Activated T-cell treated with anti-CD3 and anti-CD28 coated beads, Interleukin-2, amount 50 U/mL, for 4 hours (primary cell): Measurements from ENCODE around the gene COL23A1. TPM values are rescaled to one million over a fixed set of nuclear protein-coding genes. Genes with fewer than 3 reads are reported as not detected.

Experiments
- ATAC-seq, 2 donors: fragments of 200-7000 bp; cut with Tn5 transposase; one replicate each; pipeline ENCODE4 v1.10.0; 2021
- DNase-seq: peaks from one replicate; pipeline ENCODE4 v3.0.0-alpha.2; 2020
- H3K27me3 Mint-ChIP-seq: one replicate; pipeline ENCODE4 v1.8.0; 2021; ENCODE audit warnings: low read depth, mixed read lengths
- H3K36me3 Mint-ChIP-seq: one replicate; pipeline ENCODE4 v1.8.0; 2022; ENCODE audit warnings: mixed read lengths; ENCODE audit not compliant: insufficient read depth
- H3K4me1 Mint-ChIP-seq: one replicate; pipeline ENCODE4 v1.8.0; 2021; ENCODE audit warnings: low read depth, mixed read lengths
- H3K4me3 Mint-ChIP-seq: one replicate; pipeline ENCODE4 v1.8.0; 2021; ENCODE audit warnings: mild to moderate bottlenecking, moderate library complexity, mixed read lengths
- H3K9me3 Mint-ChIP-seq: one replicate; pipeline ENCODE4 v1.8.0; 2021; ENCODE audit warnings: mixed read lengths
- total RNA-seq, 3 donors: library from RNA; stranded (reverse); gene quantifications; one replicate each; pipeline ENCODE4 v1.2.1, GENCODE V29; 2021

Gene COL23A1
- total RNA-seq, 3 donors from 2014 or later, result not detected

DNA sequence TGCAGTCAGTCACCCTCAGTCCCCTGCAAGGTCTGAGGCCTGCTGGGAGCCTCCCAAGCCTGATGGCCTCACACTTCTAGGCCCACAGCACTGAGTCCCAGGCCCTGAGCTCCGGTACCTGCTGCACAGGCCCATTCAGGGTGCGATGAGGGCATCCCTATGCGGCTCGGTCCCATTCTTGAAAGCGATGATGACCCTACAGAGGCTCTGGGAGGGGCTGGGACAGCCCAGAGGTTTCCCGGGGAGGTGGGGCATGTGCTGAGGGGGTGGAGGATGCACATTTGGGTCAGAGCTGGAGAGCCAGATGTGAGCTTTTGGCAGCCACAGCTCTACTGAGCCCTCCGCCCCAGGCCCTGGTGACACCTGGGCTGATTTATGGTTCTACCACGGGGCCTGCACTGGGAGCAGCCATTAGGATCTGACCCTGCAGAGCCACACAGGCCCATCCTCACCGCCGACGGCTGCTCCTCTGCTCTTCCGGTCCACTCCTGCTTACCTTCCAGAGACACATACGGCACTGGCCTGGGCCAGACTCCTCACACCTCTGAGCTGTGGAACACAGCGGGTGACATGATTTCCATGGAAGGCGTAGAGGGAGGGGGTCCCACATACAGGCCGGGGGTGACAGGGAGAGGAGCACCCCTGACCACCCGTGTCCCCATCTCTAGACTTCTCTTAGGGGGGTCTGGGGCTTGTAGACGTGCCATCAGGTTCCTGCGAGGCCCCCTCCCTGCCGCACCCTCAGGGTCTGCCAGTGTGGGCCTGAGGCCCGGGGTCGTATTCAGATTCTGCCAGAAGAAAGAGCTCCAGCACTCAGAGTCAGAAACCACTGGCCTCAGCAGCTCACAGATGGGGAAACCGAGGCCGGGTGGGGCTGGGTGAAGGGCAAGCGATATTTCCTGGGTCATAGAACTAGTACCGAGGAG is 53.4 kb downstream of the COL23A1 start:
- no peak overlapping the region for H3K4me3 Mint-ChIP-seq
- DNase-seq (no peak), ATAC-seq (no peak)
- no peaks in the 10 kb centered on the region for H3K36me3 Mint-ChIP-seq
- no peaks in the 10 kb centered on the region for H3K9me3 Mint-ChIP-seq
- no peaks in the 10 kb centered on the region for H3K4me1 Mint-ChIP-seq
- H3K27me3 Mint-ChIP-seq, result peaks cover 3% of the 10 kb centered on the region

- Mint-ChIP-seq H3K9me3 (no peaks in the 10 kb centered on the region), H3K36me3 (no peaks in the 10 kb centered on the region), H3K27me3 (peaks cover 7% of the 10 kb centered on the region), H3K4me3 (no peak overlapping the region), H3K4me1 (no peaks in the 10 kb centered on the region)
- DNase-seq (no peak), ATAC-seq (no peak)
These were observed 54.7 kb downstream of the COL23A1 start for GRCh38 chr5:178535299-178536175.

- H3K4me1 Mint-ChIP-seq, result no peaks in the 10 kb centered on the region
- H3K27me3 Mint-ChIP-seq, result peaks cover 7% of the 10 kb centered on the region
- no peak for ATAC-seq
- DNase-seq, result no peak
- H3K4me3 Mint-ChIP-seq, result no peak overlapping the region
- no peaks in the 10 kb centered on the region for H3K9me3 Mint-ChIP-seq
- H3K36me3 Mint-ChIP-seq, result no peaks in the 10 kb centered on the region
These were observed 57.1 kb downstream of the COL23A1 start for GRCh38 chr5:178533136-178533535.

DNA sequence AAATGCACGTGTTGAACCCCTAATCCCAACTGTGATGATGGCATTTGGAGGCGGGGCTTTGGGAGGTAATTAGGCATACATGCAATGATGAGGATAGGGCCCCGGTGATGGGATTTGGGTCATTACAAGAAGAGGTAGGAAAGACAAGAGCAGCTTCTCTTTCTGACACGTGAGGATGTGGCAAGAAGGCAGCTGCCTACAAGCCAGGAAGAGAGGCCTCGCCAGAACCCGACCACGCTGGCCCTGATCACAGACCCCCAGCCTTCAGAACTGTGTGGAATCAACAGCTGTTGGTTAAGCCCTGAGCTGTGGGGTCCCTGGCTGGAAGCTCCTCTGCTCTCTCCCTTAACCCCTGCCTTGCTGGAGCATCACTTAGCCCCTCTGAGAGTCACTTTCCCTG is 57.5 kb downstream of the COL23A1 start:
- DNase-seq (no peak), ATAC-seq (no peak)
- H3K9me3 Mint-ChIP-seq, result no peaks in the 10 kb centered on the region
- peaks cover 7% of the 10 kb centered on the region for H3K27me3 Mint-ChIP-seq
- H3K4me1 Mint-ChIP-seq, result no peaks in the 10 kb centered on the region
- H3K36me3 Mint-ChIP-seq, result no peaks in the 10 kb centered on the region
- no peak overlapping the region for H3K4me3 Mint-ChIP-seq

GRCh38 chr5:178532236-178532635 is 58.0 kb downstream of the COL23A1 start:
- DNase-seq (no peak), ATAC-seq (no peak)
- H3K27me3 Mint-ChIP-seq, result peaks cover 7% of the 10 kb centered on the region
- H3K36me3 Mint-ChIP-seq, result no peaks in the 10 kb centered on the region
- H3K4me1 Mint-ChIP-seq, result no peaks in the 10 kb centered on the region
- H3K9me3 Mint-ChIP-seq, result no peaks in the 10 kb centered on the region
- H3K4me3 Mint-ChIP-seq, result no peak overlapping the region

DNA sequence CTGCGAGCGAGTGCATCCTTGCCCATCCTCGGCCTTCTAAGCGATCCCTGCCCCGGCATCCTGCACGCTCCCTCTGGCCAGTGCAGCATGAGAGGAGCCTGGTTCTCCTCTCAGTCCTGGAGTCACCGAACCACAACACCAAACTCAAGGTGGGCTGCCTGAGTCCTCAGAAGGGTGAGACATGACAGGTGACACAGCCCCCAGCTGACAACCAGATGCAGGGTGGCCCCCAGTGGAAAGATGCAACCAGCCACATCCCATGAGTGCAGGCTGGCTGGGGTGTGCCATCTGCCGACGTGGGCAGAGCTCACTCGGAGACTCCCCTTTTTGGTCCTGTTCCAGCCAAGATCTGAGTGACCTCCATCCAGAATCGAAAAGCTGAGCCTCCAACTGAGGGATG is 58.4 kb downstream of the COL23A1 start:
- H3K27me3 Mint-ChIP-seq, result peaks cover 7% of the 10 kb centered on the region
- H3K36me3 Mint-ChIP-seq, result no peaks in the 10 kb centered on the region
- DNase-seq, result no peak
- ATAC-seq, result no peak
- H3K4me3 Mint-ChIP-seq, result no peak overlapping the region
- no peaks in the 10 kb centered on the region for H3K4me1 Mint-ChIP-seq
- no peaks in the 10 kb centered on the region for H3K9me3 Mint-ChIP-seq

GRCh38 chr5:178530526-178530925 is 59.7 kb downstream of the COL23A1 start:
- Mint-ChIP-seq H3K4me1 (no peaks in the 10 kb centered on the region), H3K27me3 (peaks cover 7% of the 10 kb centered on the region), H3K36me3 (no peaks in the 10 kb centered on the region), H3K4me3 (no peak overlapping the region), H3K9me3 (no peaks in the 10 kb centered on the region)
- ATAC-seq (no peak), DNase-seq (no peak)

GRCh38 chr5:178529080-178529479 is 61.1 kb downstream of the COL23A1 start:
- Mint-ChIP-seq H3K4me1 (no peaks in the 10 kb centered on the region), H3K27me3 (peaks cover 7% of the 10 kb centered on the region)
- ATAC-seq, result no peak

GRCh38 chr5:178527458-178528307 is 62.5 kb downstream of the COL23A1 start:
- Mint-ChIP-seq H3K4me1 (no peaks in the 10 kb centered on the region), H3K4me3 (no peak overlapping the region), H3K36me3 (no peaks in the 10 kb centered on the region), H3K27me3 (peaks cover 5% of the 10 kb centered on the region), H3K9me3 (no peaks in the 10 kb centered on the region)
- DNase-seq (no peak), ATAC-seq (no peak)

More at GRCh38 chr5:178529080-178529479, 61.1 kb downstream of the COL23A1 start:
- H3K36me3 Mint-ChIP-seq, result no peaks in the 10 kb centered on the region
- DNase-seq, result no peak
- no peak overlapping the region for H3K4me3 Mint-ChIP-seq
- no peaks in the 10 kb centered on the region for H3K9me3 Mint-ChIP-seq

DNA sequence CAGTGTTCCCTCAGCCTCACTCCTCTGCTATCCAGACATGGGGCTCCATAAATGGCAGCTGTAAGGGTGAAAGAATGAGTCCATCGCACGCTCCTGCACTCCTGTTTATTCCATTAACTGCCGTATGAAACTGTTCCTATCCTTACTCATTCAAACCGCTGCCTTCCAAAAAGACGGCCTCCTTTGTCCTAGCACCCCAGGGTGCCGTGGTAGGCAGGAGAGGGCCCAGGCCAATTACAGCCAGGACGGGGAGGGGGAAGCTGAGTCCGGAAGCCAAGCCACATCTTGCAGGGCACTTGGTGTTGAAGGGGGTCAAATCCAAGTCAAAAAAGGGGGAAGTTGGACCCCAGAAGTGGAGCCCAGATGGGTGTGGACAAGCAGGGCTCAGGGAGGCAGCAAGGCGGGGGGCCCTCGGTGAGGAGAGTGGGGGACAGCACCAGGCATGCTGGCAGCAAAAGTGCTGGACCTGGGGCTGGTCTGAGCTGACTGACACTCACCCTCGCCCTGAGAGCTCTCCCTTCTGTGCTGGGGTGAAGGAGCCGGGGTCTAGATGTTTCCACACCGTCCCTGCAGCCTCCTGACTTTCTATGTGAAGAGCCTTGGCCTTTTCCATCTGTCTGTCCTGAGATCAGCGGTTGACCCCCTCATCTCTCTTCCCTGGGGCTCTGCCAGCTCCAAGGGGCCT is 63.3 kb downstream of the COL23A1 start:
- Mint-ChIP-seq H3K36me3 (no peaks in the 10 kb centered on the region), H3K4me1 (no peaks in the 10 kb centered on the region), H3K4me3 (no peak overlapping the region), H3K9me3 (no peaks in the 10 kb centered on the region), H3K27me3 (peaks cover 5% of the 10 kb centered on the region)
- no peak for ATAC-seq
- no peak for DNase-seq

DNA sequence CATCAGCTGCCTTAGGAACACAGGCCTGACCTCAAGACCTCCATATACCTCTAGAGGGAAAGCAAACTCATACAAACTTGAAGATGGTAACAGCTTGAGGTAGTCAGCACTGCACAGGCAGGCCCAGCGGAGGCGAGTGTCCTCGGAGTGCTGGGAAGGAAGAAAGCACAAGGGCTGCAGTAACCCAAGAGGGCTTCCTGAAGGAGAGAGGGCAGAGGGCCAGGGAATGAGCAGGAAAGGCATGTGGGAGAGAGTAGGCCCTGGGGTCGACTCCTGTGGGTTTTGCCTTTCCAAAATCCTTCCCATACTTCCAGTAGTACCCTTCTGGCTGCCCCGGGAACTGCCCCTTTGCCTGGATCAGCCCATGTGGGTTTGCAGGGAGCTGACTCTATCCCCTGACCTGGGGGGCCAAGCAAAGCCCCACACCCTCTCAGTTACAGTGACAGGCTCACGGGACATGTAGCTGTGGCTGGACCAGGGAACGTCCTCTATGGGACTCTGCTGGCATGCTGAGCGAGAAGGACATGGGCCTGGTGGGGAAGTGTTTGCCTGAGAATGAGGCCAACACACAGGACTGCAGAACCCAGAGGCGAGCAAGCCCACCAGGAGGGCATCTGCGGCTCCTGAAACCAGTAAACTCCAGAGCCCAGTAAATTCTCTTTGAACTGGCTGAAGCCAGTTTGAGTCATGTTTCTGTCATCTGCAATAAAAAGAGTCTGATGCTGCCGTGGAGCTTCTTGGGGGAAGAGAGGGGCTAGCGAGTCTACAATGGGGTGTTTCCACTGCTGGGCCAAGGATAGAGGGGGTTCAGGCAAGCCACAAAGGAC is 64.1 kb downstream of the COL23A1 start:
- Mint-ChIP-seq H3K27me3 (peaks cover 2% of the 10 kb centered on the region), H3K9me3 (no peaks in the 10 kb centered on the region), H3K36me3 (no peaks in the 10 kb centered on the region), H3K4me1 (no peaks in the 10 kb centered on the region), H3K4me3 (no peak overlapping the region)
- no peak for ATAC-seq
- no peak for DNase-seq

- Mint-ChIP-seq H3K4me1 (no peaks in the 10 kb centered on the region), H3K9me3 (no peaks in the 10 kb centered on the region), H3K27me3 (peaks cover 4% of the 10 kb centered on the region), H3K36me3 (no peaks in the 10 kb centered on the region), H3K4me3 (no peak overlapping the region)
- DNase-seq (no peak), ATAC-seq (no peak)
These were observed 65.9 kb downstream of the COL23A1 start for GRCh38 chr5:178524093-178524882.
